PC-3 (cell line): ENCODE measurements around the gene POMC. TPM values are rescaled to one million over a fixed set of nuclear protein-coding genes. Genes with fewer than 3 reads are reported as not detected.

Source experiments
- ATAC-seq: fragments of 200-7000 bp; cut with Tn5 transposase; 2 replicates; pipeline ENCODE4 v1.9.1; 2020; ENCODE audit warnings: mild to moderate bottlenecking, moderate library complexity
- BruUV-seq: library from RNA; stranded (reverse); fragments of 400-500 nt; replicated peaks from 2 replicates; lab custom pipeline; 2021; lab: Mats Ljungman, UMichigan
- CTCF ChIA-PET: fragments of 300-600 bp; sonication (Branson Sonifier 250); formaldehyde crosslinking; loops from one replicate; lab custom pipeline; 2022; ENCODE audit warnings: antibody characterized with exemption; lab: Charles Lee
- POLR2A ChIA-PET: fragments of 300-600 bp; sonication (Branson Sonifier 250); formaldehyde crosslinking; loops from one replicate; lab custom pipeline; 2022; ENCODE audit warnings: antibody characterized with exemption; ENCODE audit not compliant: unreplicated experiment; lab: Charles Lee
- DNase-seq: peaks from one replicate; pipeline ENCODE4 v3.0.0-alpha.2; 2015
- H2AFZ ChIP-seq: fragments of 300-600 bp; sonication (generic); 2 replicates; pipeline ENCODE4 v1.6.0; 2016; ENCODE audit warnings: antibody characterized with exemption, low read length
- H3F3A ChIP-seq: fragments of 300-600 bp; sonication (generic); one replicate; pipeline ENCODE4 v1.6.0; 2017; ENCODE audit warnings: antibody characterized with exemption, low read length, control low read depth, mild to moderate bottlenecking; ENCODE audit not compliant: unreplicated experiment
- H3K27ac ChIP-seq: fragments of 300-600 bp; sonication (generic); 2 replicates; pipeline ENCODE4 v1.5.1; 2016; ENCODE audit warnings: mild to moderate bottlenecking, low read length
- H3K27me3 ChIP-seq: fragments of 300-600 bp; sonication (generic); 2 replicates; pipeline ENCODE4 v1.6.1; 2016; ENCODE audit warnings: low read length, mixed read lengths
- H3K36me3 ChIP-seq: fragments of 300-600 bp; sonication (generic); 2 replicates; pipeline ENCODE4 v1.6.1; 2016; ENCODE audit warnings: low read depth, mixed run types, low read length, mixed read lengths
- H3K4me1 ChIP-seq: fragments of 300-600 bp; sonication (generic); 2 replicates; pipeline ENCODE4 v1.5.1; 2016; ENCODE audit warnings: low read length; ENCODE audit not compliant: insufficient read depth
- H3K4me2 ChIP-seq: fragments of 300-600 bp; sonication (generic); 2 replicates; pipeline ENCODE4 v1.6.0; 2016; ENCODE audit warnings: low read length
- H3K4me3 ChIP-seq: fragments of 300-600 bp; sonication (generic); 2 replicates; pipeline ENCODE4 v1.5.1; 2016; ENCODE audit warnings: mild to moderate bottlenecking, low read length, mixed read lengths
- H3K79me2 ChIP-seq: fragments of 300-600 bp; sonication (generic); 2 replicates; pipeline ENCODE4 v1.6.1; 2017; ENCODE audit warnings: low read length, mixed read lengths
- H3K9ac ChIP-seq: fragments of 300-600 bp; sonication (generic); 2 replicates; pipeline ENCODE4 v1.6.0; 2016; ENCODE audit warnings: mild to moderate bottlenecking, low read length
- H3K9me2 ChIP-seq: fragments of 300-600 bp; sonication (generic); replicated peaks from 2 replicates; pipeline ENCODE4 v1.6.1; 2016; ENCODE audit warnings: mixed run types, low read length, mixed read lengths
- H3K9me3 ChIP-seq: fragments of 300-600 bp; sonication (generic); 2 replicates; pipeline ENCODE4 v1.6.1; 2016; ENCODE audit warnings: low read length, mixed read lengths
- H4K20me1 ChIP-seq: fragments of 300-600 bp; sonication (generic); 2 replicates; pipeline ENCODE4 v1.6.1; 2016; ENCODE audit warnings: low read length, mixed read lengths
- CTCF ChIP-seq: fragments of 300-600 bp; sonication (generic); conservative IDR thresholded peaks from 2 replicates; pipeline ENCODE4 v1.5.1; 2017; ENCODE audit warnings: antibody characterized with exemption, low read depth, mild to moderate bottlenecking, low read length
- EZH2 ChIP-seq: fragments of 300-600 bp; sonication (generic); IDR thresholded peaks from one replicate; pipeline ENCODE4 v1.6.1; 2017; ENCODE audit warnings: antibody characterized with exemption, mild to moderate bottlenecking, low read length; ENCODE audit not compliant: unreplicated experiment
- EZH2phosphoT487 ChIP-seq: fragments of 300-600 bp; sonication (generic); IDR thresholded peaks from 2 replicates; pipeline ENCODE4 v1.6.1; 2018; ENCODE audit warnings: mild to moderate bottlenecking, antibody characterized with exemption, low read length, borderline replicate concordance
- intact Hi-C: fragments of 100-400 bp; cut with micrococcal nuclease; formaldehyde crosslinking; loops from 2 replicates; pipeline ENCODE4 v1.9.0; 2023
- total RNA-seq: library from RNA; depleted of rRNA; stranded (reverse); fragments of >200 nt; gene quantifications from 2 replicates; pipeline ENCODE4 v1.2.3, GENCODE V29; 2014

The POMC gene
- total RNA-seq, 1 experiment from 2014 or later = not detected

GRCh38 chr2:25207078-25207545, 38.7 kb upstream of the POMC start:
- no TSS peak for BruUV-seq
- no peaks in the 10 kb centered on the region for H3K9me2 ChIP-seq
- intact Hi-C loops = no loop called here
- H3K27ac ChIP-seq = no peak overlapping the region
- H3K4me3 ChIP-seq = no peak overlapping the region
- ATAC-seq (no peak), DNase-seq (no peak)
- no peaks in the 10 kb centered on the region for H3K79me2 ChIP-seq
- no peaks in the 10 kb centered on the region for H3F3A ChIP-seq
- ChIA-PET CTCF (no interaction called here), POLR2A (no interaction called here)
- no peak for TF ChIP-seq CTCF
- no peaks in the 10 kb centered on the region for H4K20me1 ChIP-seq
- no peaks in the 10 kb centered on the region for H3K4me1 ChIP-seq
- H3K4me2 ChIP-seq = no peak overlapping the region
- H3K27me3 ChIP-seq = no peaks in the 10 kb centered on the region
- H3K9me3 ChIP-seq = no peaks in the 10 kb centered on the region
- H2AFZ ChIP-seq = no peak overlapping the region
- H3K36me3 ChIP-seq = no peaks in the 10 kb centered on the region
- H3K9ac ChIP-seq = no peak overlapping the region

DNA sequence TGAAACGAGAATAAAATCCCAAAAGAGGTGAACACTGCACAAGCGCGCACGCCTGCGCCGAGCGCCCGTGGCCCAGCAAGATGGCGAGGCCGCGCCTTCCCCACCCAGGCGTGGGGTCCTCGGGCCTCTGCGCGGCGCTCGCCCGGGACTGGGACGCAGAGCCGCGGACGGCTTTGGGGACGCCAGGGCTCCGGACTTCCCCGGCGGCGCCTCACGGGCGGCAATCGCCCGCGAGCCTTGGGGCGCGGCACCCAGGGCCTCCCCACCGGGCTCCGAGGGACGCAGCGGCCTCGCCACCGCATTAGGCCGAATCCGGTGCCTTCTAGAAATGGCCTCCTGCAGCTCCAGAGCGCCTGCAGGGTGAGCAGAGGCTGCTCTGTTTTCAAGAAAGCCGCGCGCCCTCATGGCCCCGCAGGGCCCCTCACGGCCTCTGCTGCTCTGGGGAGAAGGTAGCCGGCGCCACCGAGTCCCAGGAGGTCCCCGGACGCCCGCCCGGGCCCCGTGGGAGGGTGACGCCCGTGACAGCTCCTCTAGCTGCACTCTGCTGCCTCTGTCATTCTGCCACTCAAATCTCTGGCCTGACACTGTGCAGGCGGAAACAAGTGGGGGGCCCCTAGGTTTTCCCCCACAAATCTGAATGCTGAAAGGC, 35.9 kb upstream of the POMC start:
- no peak overlapping the region for H3K27ac ChIP-seq
- intact Hi-C loops = no loop called here
- no peaks in the 10 kb centered on the region for H3K9me3 ChIP-seq
- CTCF ChIA-PET = no interaction called here
- no peaks in the 10 kb centered on the region for H3K27me3 ChIP-seq
- H3K4me1 ChIP-seq = no peaks in the 10 kb centered on the region
- H3K9ac ChIP-seq = no peak overlapping the region
- H3K4me3 ChIP-seq = no peak overlapping the region
- DNase-seq (no peak), ATAC-seq (no peak)
- no peaks in the 10 kb centered on the region for H3K9me2 ChIP-seq
- H2AFZ ChIP-seq = no peak overlapping the region
- POLR2A ChIA-PET = no interaction called here
- no peaks in the 10 kb centered on the region for H3F3A ChIP-seq
- no TSS peak for BruUV-seq
- TF ChIP-seq EZH2 = no peak
- TF ChIP-seq EZH2phosphoT487 = no peak
- no peak for TF ChIP-seq CTCF
- no peak overlapping the region for H3K4me2 ChIP-seq
- no peaks in the 10 kb centered on the region for H3K79me2 ChIP-seq
- H4K20me1 ChIP-seq = no peaks in the 10 kb centered on the region
- no peaks in the 10 kb centered on the region for H3K36me3 ChIP-seq

GRCh38 chr2:25202275-25202674, 33.9 kb upstream of the POMC start:
- intact Hi-C loops = no loop called here
- no peak overlapping the region for H3K9ac ChIP-seq
- H3K27ac ChIP-seq = no peak overlapping the region
- no TSS peak for BruUV-seq
- H3K4me3 ChIP-seq = no peak overlapping the region
- H3K27me3 ChIP-seq = no peaks in the 10 kb centered on the region
- no peaks in the 10 kb centered on the region for H3K9me2 ChIP-seq
- no peaks in the 10 kb centered on the region for H4K20me1 ChIP-seq
- ChIA-PET CTCF (no interaction called here), POLR2A (no interaction called here)
- no peaks in the 10 kb centered on the region for H3F3A ChIP-seq
- no peaks in the 10 kb centered on the region for H3K36me3 ChIP-seq
- ATAC-seq (no peak), DNase-seq (no peak)
- no peaks in the 10 kb centered on the region for H3K4me1 ChIP-seq
- no peaks in the 10 kb centered on the region for H3K79me2 ChIP-seq
- TF ChIP-seq CTCF = no peak
- TF ChIP-seq EZH2 = no peak
- no peak for TF ChIP-seq EZH2phosphoT487
- H3K4me2 ChIP-seq = no peak overlapping the region
- no peak overlapping the region for H2AFZ ChIP-seq
- no peaks in the 10 kb centered on the region for H3K9me3 ChIP-seq
